ENCODE results near the gene COG2.

DNA sequence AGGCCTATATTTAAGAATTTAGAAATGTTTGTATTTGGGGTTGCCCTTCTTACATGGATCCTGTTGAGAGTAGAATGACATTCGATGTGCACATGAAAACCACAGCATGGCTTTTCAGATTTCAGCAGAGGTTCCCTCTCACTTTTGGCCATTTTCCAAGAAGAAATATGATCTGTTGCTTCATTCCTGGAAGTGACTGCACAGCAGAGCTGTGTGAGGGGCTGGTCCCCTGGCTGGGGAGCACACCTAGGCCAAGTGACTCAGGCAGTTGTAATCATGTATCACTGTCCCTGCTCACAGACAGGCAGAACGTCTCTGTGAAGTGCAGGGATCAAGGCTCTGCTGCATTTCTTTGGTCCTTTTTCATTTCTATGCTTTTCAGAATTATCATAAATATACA is 39.3 kb downstream of the COG2 start:
- TF ChIP-seq JUN (CRISPR knock-in tag; IDR thresholded peaks at IDR 0.05) = no peak
- no peak for TF ChIP-seq NR2C2 (CRISPR knock-in tag; IDR thresholded peaks at IDR 0.05; ENCODE audit: borderline replicate concordance)
